GM19193 (cell line): Measurements from ENCODE around the gene FAT1.

ENCODE experiments used
- POLR2A ChIP-seq: IDR thresholded peaks from 4 replicates; pipeline ENCODE4 v1.6.1; 2011; ENCODE audit not compliant: insufficient read depth, insufficient read length; ENCODE audit errors: extremely low read depth

Gene FAT1

DNA sequence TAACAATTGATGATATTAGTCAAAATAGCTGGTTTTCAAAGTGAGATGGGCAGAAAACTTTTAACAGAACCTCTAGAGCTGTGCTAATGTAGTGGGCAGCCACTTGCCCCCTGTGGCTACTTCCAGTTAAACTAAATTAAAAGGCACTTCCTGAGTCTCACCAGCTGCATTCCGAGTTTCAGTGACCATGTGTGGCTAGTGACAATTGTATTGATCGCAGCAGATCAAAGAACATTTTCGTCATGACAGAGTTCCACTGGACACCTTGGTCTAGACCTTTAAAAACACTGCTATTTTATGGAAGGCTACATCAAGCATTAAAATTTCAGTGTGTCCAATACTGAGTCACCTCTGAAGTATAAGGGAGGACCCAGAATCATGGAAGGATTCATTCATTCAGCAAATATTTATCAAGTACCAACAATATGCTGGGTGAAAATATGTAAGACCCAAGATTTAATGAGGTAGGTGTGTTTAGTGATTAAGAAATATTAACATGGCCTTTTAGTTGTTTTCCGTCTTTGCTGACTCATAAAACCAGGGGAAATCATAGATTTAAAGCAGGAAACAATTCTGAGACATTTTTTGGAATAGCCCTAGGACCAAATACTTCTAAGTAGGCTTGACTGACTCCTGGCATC is 5.1 kb upstream of the FAT1 start:
- no peak for TF ChIP-seq POLR2A

DNA sequence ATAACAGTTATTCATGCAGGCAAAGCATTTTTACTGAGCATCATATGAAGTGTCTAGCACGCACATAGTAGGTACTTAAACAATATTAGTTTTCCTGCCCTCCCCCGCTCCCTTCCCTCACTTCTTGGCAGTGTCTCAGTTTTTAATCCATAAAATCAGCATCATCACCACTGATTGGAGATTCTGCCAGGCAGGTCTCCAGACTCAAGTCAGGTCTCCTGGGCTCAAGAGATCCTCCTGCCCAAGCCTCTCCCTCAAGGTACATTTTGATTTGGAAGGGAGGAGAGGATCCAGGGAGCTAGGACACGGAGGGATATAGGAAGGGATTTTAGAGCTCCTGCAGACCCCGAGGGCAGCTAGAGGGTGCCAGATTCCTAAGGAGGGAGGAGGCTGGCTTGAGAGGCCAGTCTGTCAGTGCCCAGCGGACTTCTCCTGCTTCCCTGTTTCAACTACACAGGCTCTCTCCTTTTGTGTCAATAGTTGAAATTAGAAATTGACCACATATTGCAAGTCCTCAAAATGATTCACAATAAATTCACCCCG is 4.4 kb upstream of the FAT1 start:
- no peak for TF ChIP-seq POLR2A

DNA sequence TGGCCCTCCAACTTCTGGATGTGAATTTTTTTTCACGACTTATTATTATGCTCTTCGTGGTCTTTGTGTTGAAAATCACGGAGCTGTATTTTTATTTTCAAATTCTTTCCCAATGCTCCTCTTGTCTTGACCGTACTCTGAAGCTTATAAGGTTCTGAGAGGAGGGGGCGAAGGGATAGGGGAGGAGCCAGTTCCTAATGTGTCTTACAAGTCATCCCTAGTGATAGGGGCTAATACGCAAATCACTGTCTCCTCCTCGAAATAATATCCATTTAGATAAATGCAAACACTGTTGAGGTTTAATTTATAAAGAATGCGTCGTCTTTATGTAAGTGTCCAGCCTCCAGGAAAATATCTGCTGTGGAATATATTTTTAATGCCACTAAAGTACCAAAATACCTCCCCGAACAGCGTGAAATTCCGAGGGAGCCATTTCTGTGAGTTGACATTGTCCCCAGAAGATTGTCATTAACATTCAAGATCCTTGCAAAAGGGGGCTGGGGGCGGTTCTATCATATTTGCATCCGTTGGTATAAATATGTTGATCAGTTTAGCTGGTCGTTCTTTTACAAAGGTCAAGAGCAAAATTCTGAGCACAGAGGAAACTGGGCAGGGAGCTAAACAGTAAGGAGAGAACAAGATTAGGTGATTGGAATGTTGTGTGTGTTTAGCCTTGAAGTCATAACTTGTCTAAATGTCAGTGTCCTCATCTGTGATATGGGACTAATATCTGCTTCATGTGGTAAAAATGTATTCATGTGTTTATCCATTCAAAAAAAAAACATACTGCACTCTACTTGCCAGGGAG is 3.7 kb upstream of the FAT1 start:
- TF ChIP-seq POLR2A = no peak

DNA sequence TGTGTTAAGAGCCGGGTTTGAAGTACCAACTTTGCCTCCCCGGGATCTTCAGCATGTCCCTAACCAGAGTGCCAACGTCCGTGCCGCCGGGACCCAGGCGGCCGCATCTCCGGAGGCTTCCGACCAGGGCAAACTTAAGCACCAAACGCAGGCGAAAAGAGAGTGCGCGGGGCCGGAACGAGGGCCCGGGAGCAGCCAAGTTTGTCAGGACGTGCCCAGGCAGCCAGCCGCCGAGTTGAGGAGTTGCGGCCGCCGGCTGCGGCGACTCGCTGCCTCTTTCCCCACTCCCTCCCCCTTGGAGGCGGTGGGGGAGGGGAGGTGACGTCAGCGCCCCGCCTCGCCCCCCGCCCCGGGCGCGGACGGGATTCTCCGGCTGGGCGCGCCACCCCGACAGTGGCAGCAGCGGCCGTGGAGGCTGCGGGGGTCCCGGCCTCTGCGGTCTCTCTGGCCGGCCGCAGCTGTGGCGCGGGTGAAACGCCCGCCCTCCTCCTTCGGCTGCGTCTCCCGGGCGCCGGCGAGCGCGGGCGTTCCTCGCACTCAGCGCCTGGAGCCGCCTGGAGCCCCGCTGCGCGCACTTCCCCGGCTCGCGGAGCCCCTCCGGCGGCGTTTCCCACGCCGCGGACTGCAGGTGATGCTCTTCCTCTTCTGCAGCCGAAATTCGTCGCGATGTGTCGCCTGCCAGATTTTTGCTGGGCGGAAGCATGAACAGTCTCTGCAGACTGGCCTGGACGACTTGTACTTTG is 2.9 kb upstream of the FAT1 start:
- no peak for TF ChIP-seq POLR2A

DNA sequence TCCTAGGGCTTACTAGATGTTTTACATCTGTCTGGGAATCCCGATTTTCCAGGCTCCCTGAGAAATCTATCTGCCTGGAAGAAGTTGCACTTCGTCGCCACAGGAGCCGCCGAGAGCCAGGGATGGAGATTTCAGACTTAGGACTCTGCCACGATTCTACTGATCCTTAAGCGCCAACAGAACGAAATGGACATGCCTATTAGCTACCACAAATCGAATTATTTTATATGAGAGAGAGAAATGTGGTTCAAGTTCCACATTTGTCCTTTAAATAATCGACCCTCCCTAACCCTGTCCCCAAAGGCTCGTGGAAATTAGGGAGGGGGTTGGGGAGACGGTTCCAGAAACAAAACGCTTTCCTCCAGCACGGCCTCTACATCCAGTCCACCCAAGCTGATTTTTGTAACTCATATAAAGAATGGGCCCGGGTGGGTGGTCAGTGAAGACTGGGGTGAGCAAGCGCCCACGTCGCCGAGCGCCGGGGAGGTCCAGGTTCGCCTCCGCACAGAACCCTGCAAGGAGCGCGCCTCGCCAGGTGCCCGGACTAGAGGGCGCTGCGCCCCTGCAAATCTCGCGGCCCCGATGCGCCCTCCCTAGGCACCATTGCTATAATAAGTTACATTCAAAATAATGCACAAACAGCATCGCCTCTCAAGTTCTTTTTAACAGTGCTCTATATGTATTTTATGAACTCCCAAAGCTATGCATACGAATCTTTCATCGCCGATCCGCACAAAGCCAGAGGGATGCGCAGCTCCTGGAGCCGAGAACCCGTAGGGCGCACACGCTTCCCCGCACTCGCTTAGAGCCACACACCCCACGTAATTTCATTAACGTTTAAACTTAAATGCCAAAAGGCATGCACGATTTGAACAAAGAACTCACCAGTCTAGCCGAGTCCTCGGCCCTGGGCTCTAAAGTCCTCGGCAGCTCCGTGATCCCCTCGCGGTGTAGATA is 2.1 kb upstream of the FAT1 start:
- no peak for TF ChIP-seq POLR2A

DNA sequence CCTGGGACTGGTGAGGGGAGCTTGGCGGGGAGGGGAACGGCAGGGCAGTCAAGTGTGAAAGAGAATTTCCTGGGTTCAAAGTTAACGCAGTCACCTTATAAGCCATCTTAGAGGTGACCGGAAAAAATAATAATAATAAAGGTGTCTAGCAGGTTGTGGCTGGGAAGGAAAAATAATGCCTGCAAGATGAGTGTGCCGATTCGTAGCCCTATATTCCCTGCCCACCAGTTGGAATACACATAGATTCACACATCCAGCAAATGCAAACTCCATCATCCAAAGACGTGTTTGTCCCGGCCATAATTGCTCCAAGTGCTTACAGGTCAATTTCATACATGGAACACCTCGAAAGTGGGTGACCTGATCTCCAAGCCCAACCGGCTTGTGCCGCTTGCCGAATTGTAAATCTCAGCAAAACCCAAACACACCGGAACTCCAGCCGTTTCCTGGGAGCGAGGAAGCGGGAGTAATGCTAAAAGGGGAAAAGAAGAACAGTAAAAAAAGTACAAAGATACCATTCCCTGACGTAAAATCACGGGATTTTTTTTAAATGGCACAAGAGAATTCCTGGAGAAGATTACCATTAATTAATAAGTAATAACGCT is 1.3 kb upstream of the FAT1 start:
- no peak for TF ChIP-seq POLR2A

DNA sequence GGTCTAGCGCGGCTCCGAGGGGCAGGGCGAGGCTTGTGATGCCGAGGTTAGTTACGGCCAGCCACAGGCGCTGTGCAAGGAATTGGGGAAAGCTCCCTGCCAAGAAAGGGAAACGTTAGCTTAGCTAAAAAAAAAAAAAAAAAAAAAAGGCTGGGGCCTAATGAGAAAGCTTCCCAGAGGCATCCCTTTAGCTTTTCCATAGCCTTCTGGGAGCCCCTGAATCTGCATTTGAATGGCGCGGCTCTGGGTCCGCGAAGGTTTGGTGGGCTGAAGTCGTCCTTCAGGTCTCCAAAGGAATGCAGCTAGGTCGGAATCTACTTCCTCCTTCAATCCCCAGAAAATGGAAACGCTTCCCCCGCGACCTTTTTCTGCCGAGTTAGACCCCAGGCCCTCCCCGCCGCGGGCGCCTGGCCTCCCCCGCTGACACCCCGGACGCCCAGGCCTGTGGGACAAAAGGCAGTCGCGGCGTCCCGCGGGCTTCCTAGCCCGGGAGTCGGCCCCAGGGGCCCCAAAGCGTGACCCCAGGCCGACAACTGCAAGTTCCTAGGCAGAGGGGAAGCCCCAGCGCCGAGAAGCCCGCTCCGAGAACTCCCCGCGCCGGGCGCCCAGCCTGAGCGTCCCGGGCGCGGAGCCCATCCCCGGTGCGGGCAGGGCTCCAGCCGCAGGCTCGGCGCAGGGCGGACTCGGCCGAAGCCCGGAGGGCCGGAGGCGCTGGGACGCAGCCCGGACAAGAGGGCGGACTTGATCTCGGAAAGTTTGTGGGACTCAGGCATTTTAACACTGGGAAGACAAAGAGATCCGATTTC is 605 bp upstream of the FAT1 start:
- TF ChIP-seq POLR2A = no peak

DNA sequence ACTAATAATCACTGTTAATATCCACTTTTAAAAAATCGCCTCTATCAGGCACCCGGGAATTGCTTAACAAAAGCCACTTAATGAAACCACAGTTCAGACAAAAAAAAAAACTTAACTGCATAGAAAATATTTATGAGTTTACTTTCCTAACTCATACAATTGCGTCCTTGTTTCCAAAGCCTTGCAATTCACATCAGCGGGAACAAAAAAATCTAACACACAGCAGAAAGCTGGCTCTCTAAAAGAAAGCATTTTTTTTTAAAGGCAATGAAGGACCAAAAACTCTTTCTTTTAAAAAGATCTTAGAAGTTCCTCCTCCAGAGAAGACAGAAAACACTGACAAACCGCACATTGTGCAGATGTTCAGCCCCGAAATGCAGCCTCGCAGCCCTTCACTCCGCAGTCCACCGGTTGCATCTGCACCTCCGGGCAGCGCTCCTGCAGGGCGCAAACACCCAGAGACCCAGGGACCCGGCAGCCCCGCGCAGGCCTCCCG is 812 bp downstream of the FAT1 start:
- no peak for TF ChIP-seq POLR2A

DNA sequence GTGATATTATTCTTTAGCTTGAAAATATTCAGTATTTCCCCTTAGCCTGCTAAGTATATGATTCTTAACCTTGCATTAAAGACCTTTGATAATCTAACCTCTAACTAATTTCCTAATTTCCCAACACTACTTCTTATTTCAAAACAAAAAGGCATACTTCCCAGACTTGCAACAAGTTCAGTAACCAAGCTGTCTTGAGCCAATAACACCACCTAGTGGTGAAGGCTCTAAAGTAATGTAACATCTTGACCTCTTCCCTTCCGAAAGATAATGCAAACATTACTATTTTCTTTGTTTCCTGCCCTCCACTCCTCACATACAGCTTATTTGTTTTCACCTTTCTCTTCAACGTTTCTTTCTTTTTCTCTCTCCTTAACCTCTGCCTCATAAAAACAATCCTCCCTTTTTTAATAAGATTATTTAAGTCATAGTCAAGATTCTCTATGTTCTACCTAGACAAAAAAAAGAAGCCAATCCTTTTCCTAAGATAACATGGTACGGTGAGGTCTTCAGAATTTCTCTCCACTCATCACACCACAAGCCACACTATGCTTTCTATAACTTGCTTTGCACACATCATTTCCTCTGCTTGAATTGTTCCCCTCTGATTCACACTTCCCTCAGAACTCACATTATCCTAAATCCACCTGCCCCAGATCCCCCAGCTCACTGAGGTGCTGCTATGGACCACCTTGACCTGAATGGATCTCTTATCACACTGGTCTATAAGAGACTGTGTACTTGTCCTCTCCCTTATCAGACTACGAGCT is 3.5 kb downstream of the FAT1 start:
- TF ChIP-seq POLR2A = no peak

DNA sequence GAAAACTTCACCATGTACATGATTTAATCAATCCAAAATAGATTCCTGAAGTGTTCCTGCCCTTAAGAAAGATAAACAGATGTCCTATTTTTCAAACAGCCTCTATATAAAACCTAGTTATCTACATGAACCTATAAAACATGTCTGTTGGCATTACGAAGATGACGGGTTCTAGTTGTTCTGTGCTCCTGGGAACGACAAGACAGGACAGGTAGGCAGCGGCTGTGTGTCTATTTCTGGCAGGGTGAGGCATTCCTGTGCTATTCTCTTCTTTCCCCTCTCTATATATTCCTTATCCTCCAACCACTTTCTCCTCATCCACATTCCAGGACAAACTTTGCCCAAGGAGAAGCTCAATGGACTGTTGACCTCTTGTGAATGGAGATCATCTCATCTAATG is 6.1 kb downstream of the FAT1 start:
- TF ChIP-seq POLR2A = no peak

DNA sequence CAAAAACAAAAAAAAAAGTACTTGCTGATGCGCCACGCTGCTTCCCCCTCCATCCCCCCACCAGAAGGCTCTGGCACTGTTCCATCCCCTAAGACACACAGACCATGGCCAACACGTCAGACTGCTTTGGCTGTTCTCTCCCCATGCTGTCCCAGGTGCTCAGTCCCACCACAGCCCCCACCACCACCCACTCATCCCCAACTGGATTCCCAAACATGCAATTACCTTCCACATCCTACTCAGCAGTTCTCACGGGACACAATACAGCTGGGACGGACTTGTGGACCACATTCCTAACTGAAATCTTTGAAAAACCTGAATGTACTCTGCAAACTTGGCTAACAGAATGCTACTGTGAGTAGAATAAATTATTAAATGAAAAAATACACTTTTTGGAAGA is 8.6 kb downstream of the FAT1 start:
- TF ChIP-seq POLR2A = no peak

DNA sequence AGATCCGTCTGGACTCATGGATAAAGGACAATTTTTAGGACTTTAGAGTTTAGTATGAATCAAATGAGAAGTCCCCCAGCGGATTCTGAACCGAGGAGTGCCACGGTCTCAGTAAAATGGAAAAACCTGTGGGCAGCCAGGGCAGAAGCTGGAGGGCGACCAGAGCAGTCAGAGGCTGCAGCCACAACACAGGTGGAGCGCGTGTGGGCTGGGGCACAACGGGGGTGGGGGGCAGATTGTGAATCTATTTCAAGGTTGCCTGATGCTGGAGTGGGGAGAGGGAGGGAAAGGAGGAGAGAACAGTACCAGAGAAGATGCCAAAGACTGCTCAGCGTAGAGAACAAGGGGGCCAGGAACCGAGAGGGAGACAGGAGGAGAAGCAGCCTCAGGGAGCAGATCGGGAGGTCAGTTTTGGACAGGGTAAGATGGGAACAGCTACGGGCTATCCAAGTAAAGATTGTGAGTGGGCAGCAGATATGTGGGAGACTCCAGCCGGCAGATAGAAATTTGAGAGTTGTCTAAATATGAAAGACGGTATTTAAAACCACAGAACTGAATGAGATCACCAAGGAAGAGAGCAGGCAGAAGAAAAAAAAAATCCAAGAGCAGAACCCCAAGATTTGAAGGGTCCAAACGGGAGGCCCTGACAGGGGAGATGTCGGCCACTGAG is 9.5 kb downstream of the FAT1 start:
- no peak for TF ChIP-seq POLR2A
